Measurements from ENCODE around the gene DPCD.

GRCh38 chr10:101571271-101571925 lies 16.7 kb upstream of the DPCD start:
- no peak for TF ChIP-seq EZH2 (IDR thresholded peaks at IDR 0.05; ENCODE audit: borderline replicate concordance, low read length)
- TF ChIP-seq, protein P1, sequence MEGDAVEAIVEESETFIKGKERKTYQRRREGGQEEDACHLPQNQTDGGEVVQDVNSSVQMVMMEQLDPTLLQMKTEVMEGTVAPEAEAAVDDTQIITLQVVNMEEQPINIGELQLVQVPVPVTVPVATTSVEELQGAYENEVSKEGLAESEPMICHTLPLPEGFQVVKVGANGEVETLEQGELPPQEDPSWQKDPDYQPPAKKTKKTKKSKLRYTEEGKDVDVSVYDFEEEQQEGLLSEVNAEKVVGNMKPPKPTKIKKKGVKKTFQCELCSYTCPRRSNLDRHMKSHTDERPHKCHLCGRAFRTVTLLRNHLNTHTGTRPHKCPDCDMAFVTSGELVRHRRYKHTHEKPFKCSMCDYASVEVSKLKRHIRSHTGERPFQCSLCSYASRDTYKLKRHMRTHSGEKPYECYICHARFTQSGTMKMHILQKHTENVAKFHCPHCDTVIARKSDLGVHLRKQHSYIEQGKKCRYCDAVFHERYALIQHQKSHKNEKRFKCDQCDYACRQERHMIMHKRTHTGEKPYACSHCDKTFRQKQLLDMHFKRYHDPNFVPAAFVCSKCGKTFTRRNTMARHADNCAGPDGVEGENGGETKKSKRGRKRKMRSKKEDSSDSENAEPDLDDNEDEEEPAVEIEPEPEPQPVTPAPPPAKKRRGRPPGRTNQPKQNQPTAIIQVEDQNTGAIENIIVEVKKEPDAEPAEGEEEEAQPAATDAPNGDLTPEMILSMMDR (conservative IDR thresholded peaks at IDR 0.05 in 1 of 2, IDR thresholded peaks at IDR 0.05 in 1 of 2; ENCODE audit: extremely low read depth in 1 of 2, insufficient read depth in 1 of 2, low read depth in 1 of 2, low read length in 2 of 2) = no peak

All from mammary epithelial cell (primary cell).